B cell (primary cell): Measurements from ENCODE around the gene MAN2B2.

Experiments used
- CTCF ChIP-seq: fragments of 200-600 bp; IDR thresholded peaks from one replicate; pipeline ENCODE4 v1.8.0; 2022; ENCODE audit warnings: antibody characterized with exemption, mild to moderate bottlenecking
- EZH2 ChIP-seq: IDR thresholded peaks from 2 replicates; pipeline ENCODE4 v1.6.1; 2012; ENCODE audit warnings: borderline replicate concordance, low read depth, mild to moderate bottlenecking, moderate library complexity, low read length; ENCODE audit not compliant: insufficient read depth, poor library complexity, severe bottlenecking

- TF ChIP-seq CTCF: no peak
- TF ChIP-seq EZH2: no peak
Measured at GRCh38 chr4:6561173-6561516, 13.8 kb upstream of the MAN2B2 start.
